Muscle of leg (tissue), 11 donors: Measurements from ENCODE around the gene ZCCHC14. TPM values are rescaled to one million over a fixed set of nuclear protein-coding genes. Genes with fewer than 3 reads are reported as not detected.

ENCODE experiments used
- DNase-seq: peaks from one replicate; pipeline ENCODE4 v3.0.0; 2013
- H3K27ac ChIP-seq: one replicate; pipeline ENCODE4 v1.5.1; 2013; ENCODE audit warnings: mild to moderate bottlenecking, low read length, control low read depth
- H3K27me3 ChIP-seq: one replicate; pipeline ENCODE4 v1.6.1; 2013; ENCODE audit warnings: low read length; ENCODE audit not compliant: control insufficient read depth, insufficient read depth
- H3K36me3 ChIP-seq: one replicate; pipeline ENCODE4 v1.6.1; 2013; ENCODE audit warnings: low read length; ENCODE audit not compliant: control insufficient read depth, insufficient read depth
- H3K4me1 ChIP-seq: one replicate; pipeline ENCODE4 v1.6.1; 2013; ENCODE audit warnings: low read length; ENCODE audit not compliant: control insufficient read depth, insufficient read depth
- H3K4me3 ChIP-seq: one replicate; pipeline ENCODE4 v1.5.1; 2013; ENCODE audit warnings: low read length, control low read depth
- H3K9me3 ChIP-seq: replicated peaks from 2 replicates; pipeline ENCODE4 v1.6.1; 2013; ENCODE audit warnings: low read depth, low read length; ENCODE audit not compliant: control insufficient read depth
- WGBS: methylation state at CpG from one replicate; pipeline ENCODE4 v1.1.5; 2013; ENCODE audit warnings: missing lambda C conversion rate; ENCODE audit not compliant: insufficient coverage; 5-methylcytosine and 5-hydroxymethylcytosine counted together
- polyA plus RNA-seq, 8 donors: library from polyadenylated mRNA; unstranded; fragments of 120-200 nt; gene quantifications; one replicate each; pipeline versions ENCODE4 v1.2.1 to v1.2.3, GENCODE V29; 2013; ENCODE audit warnings: inconsistent platforms in 1 of 8, low replicate concordance in 1 of 8; ENCODE audit not compliant: insufficient read length in 8 of 8, insufficient read depth in 1 of 8
- total RNA-seq: library from RNA; stranded (reverse); fragments of 120-200 nt; gene quantifications from one replicate; pipeline ENCODE4 v1.2.4, GENCODE V29; 2013

The ZCCHC14 gene
- total and polyA plus RNA-seq, 9 donors: 10.1 to 23.2 (median 17.3) TPM

DNA sequence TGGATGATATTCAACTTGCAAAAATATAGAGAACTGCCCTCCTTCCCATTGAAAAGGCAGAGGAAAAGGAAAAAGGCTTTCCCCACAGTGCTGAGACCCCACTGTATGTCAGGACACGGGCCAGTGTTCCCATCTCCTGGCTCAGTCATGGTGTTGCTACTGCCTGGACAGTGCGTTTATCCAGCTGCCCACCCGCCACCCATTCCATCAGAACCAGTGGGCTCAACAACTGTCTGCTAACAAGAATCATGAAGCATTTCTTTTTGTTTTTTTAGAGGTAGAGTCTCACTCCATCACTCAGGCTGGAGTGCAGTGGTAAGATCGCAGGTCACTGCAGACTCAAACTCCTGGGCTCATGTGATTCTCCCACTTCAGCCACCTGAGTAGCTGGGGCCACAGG, 120.5 kb downstream of the ZCCHC14 start:
- WGBS: 80% methylated on average over 2 of the region's 4 CpGs
- no peaks in the 10 kb centered on the region for H3K9me3 ChIP-seq
- no peak overlapping the region for H3K27ac ChIP-seq
- no peak for DNase-seq
- H3K36me3 ChIP-seq: peaks cover 10% of the 10 kb centered on the region
- H3K27me3 ChIP-seq: no peaks in the 10 kb centered on the region
- peaks cover 4% of the 10 kb centered on the region for H3K4me1 ChIP-seq
- H3K4me3 ChIP-seq: no peak overlapping the region

- Histone ChIP-seq H3K4me3 (no peak overlapping the region), H3K36me3 (peaks cover 7% of the 10 kb centered on the region), H3K27me3 (no peaks in the 10 kb centered on the region), H3K27ac (no peak overlapping the region), H3K4me1 (peaks cover 4% of the 10 kb centered on the region), H3K9me3 (no peaks in the 10 kb centered on the region)
- no peak for DNase-seq
- WGBS: 76% methylated on average over 17 of the region's 20 CpGs
These were observed 121.5 kb downstream of the ZCCHC14 start for GRCh38 chr16:87371261-87371866.

- Histone ChIP-seq H3K4me3 (no peak overlapping the region), H3K36me3 (peaks cover 7% of the 10 kb centered on the region), H3K9me3 (no peaks in the 10 kb centered on the region), H3K27me3 (no peaks in the 10 kb centered on the region), H3K27ac (no peak overlapping the region), H3K4me1 (no peaks in the 10 kb centered on the region)
- 82% methylated on average over 11 of the region's 16 CpGs for WGBS
- DNase-seq: no peak
These were observed 122.8 kb downstream of the ZCCHC14 start for GRCh38 chr16:87369796-87370719.

- WGBS: 81% methylated on average over 10 of the region's 14 CpGs
- Histone ChIP-seq H3K9me3 (no peaks in the 10 kb centered on the region), H3K27me3 (no peaks in the 10 kb centered on the region), H3K4me3 (no peak overlapping the region), H3K4me1 (no peaks in the 10 kb centered on the region), H3K36me3 (peaks cover 7% of the 10 kb centered on the region), H3K27ac (no peak overlapping the region)
- DNase-seq: no peak
These were observed 123.6 kb downstream of the ZCCHC14 start for GRCh38 chr16:87369117-87369765.

DNA sequence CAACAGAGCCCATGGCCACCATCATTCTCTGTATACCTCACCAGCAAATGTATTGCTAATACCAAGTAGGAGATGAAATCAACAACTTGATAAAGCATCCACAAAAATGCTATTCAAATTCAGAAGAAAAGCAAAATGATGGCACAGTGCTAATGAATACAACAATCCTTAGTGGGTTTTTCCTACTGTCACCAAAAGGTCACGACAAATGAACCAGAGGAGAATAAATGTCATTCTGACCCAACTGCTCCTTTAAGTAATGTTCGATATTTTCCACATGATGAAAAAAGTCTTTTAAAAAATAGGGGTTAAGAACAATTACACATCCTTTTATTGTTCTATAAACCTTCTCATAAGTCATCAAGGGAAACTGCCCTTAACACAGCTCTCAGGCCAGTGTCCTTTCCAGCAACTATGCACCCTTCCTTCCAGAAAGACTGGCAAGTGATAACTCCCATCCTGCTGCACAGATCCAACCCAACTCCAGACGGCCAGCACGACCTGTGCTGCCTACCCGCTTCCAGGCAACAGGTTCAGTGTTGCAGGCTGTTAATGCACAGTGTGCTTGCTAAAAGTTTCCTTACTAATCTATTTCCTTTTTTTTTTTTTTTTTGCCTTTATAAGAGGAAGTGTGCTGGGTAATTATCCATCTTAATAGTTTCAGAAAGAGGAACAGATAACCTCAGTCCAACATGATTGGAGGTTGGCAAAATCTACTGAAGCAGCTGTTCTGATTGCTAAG, 124.6 kb downstream of the ZCCHC14 start:
- DNase-seq: no peak
- H3K4me3 ChIP-seq: no peak overlapping the region
- no CpG with 5 or more reads among the region's 5 CpGs for WGBS
- peaks cover 7% of the 10 kb centered on the region for H3K36me3 ChIP-seq
- H3K9me3 ChIP-seq: no peaks in the 10 kb centered on the region
- no peaks in the 10 kb centered on the region for H3K4me1 ChIP-seq
- H3K27me3 ChIP-seq: no peaks in the 10 kb centered on the region
- H3K27ac ChIP-seq: no peak overlapping the region

GRCh38 chr16:87367529-87367928, 125.3 kb downstream of the ZCCHC14 start:
- DNase-seq: no peak
- Histone ChIP-seq H3K4me1 (no peaks in the 10 kb centered on the region), H3K9me3 (no peaks in the 10 kb centered on the region), H3K4me3 (no peak overlapping the region), H3K27ac (no peak overlapping the region), H3K27me3 (no peaks in the 10 kb centered on the region), H3K36me3 (peaks cover 7% of the 10 kb centered on the region)
- 81% methylated on average over 9 of the region's 9 CpGs for whole genome bisulfite sequencing

DNA sequence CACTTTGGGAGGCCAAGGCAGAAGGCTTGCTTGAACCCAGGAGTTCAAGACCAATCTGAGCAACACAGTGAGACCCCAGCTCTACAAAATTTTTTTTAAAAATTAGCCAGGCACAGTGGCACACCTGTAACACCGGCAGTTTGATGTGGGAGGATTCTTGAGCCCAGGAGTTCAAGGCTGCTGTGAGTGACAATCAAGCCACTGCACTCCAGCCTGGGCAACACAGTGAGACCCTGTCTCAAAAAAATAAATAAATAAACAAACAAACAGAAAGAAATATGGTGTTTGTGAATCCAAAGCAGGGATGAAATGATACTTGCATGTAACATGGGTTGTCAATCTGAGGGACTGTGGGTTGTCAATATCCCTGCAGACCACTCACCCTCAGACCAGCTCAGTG, 125.9 kb downstream of the ZCCHC14 start:
- no peaks in the 10 kb centered on the region for H3K4me1 ChIP-seq
- H3K27ac ChIP-seq: no peak overlapping the region
- no CpG with 5 or more reads among the region's 1 CpG for WGBS

DNA sequence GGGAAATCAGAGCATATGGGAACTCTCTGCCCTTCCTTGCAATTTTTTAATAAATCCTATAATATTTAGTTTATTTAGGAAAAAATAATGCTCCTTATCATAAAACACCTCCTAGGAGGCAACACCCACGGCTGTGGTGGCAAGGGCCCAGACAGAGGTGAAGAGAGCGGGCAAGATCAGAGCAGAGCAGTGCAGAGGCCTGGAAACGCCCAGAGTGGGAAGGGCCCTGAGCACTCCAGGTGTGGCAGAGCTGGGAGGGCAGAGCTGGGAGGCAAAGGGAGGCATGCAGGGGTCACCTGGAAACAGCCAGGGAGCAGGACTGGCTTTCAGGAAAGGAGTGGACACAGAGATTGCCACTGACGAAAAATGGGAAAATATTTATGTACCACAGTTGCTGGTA, 126.5 kb downstream of the ZCCHC14 start:
- H3K36me3 ChIP-seq: peaks cover 17% of the 10 kb centered on the region
- no peaks in the 10 kb centered on the region for H3K4me1 ChIP-seq
- no peak overlapping the region for H3K4me3 ChIP-seq
- no peak for DNase-seq
- no peak overlapping the region for H3K27ac ChIP-seq
- WGBS: 88% methylated on average over 3 of the region's 4 CpGs
- no peaks in the 10 kb centered on the region for H3K9me3 ChIP-seq
- no peaks in the 10 kb centered on the region for H3K27me3 ChIP-seq

More for the DNA sequence above, 125.9 kb downstream of the ZCCHC14 start:
- no peak for DNase-seq
- no peak overlapping the region for H3K4me3 ChIP-seq
- no peaks in the 10 kb centered on the region for H3K9me3 ChIP-seq
- H3K27me3 ChIP-seq: no peaks in the 10 kb centered on the region
- peaks cover 11% of the 10 kb centered on the region for H3K36me3 ChIP-seq

- H3K27ac ChIP-seq: no peak overlapping the region
- no peaks in the 10 kb centered on the region for H3K4me1 ChIP-seq
- peaks cover 25% of the 10 kb centered on the region for H3K36me3 ChIP-seq
- H3K27me3 ChIP-seq: no peaks in the 10 kb centered on the region
- no peak overlapping the region for H3K4me3 ChIP-seq
- H3K9me3 ChIP-seq: no peaks in the 10 kb centered on the region
- no peak for DNase-seq
- 95% methylated on average over 7 of the region's 13 CpGs for WGBS
These were observed 127.7 kb downstream of the ZCCHC14 start for GRCh38 chr16:87365021-87365713.
